GM19328 (cell line): ENCODE results near the gene USP49.

ENCODE experiments used
- ATAC-seq: cut with Tn5 transposase; IDR thresholded peaks from one replicate; pipeline ENCODE4 v1.9.1; 2021; ENCODE audit warnings: mild to moderate bottlenecking, moderate library complexity; ENCODE audit not compliant: unreplicated experiment

The USP49 gene

GRCh38 chr6:41759905-41760579 is 135.1 kb downstream of the USP49 start:
- no peak for ATAC-seq

- no peak for ATAC-seq
Measured at GRCh38 chr6:41759106-41759904, 135.9 kb downstream of the USP49 start.

GRCh38 chr6:41758641-41759035 is 136.5 kb downstream of the USP49 start:
- no peak for ATAC-seq

GRCh38 chr6:41757931-41758640 is 137.1 kb downstream of the USP49 start:
- ATAC-seq: no peak

- ATAC-seq: no peak
Measured at GRCh38 chr6:41757271-41757670, 137.9 kb downstream of the USP49 start.

- ATAC-seq: no peak
Measured at GRCh38 chr6:41756354-41756753, 138.8 kb downstream of the USP49 start.

GRCh38 chr6:41755895-41756294 is 139.3 kb downstream of the USP49 start:
- no peak for ATAC-seq

GRCh38 chr6:41750374-41750773 is 144.8 kb downstream of the USP49 start:
- ATAC-seq: no peak

GRCh38 chr6:41748542-41748941 is 146.6 kb downstream of the USP49 start:
- no peak for ATAC-seq

GRCh38 chr6:41748102-41748477 is 147.1 kb downstream of the USP49 start:
- no peak for ATAC-seq

GRCh38 chr6:41747256-41748101 is 147.7 kb downstream of the USP49 start, which contains the start of gene PGC:
Gene PGC, minus strand, starts transcription at chr6:41747397. Its CDS starts 63 bp downstream, at chr6:41747334.
- ATAC-seq: no peak

GRCh38 chr6:41746107-41746506 is 149.1 kb downstream of the USP49 start:
- ATAC-seq: no peak

- ATAC-seq: no peak
Measured at GRCh38 chr6:41744236-41744787, 150.9 kb downstream of the USP49 start.

- no peak for ATAC-seq
Measured at GRCh38 chr6:41743406-41744235, 151.6 kb downstream of the USP49 start.

- ATAC-seq: no peak
Measured at GRCh38 chr6:41741625-41742490, 153.3 kb downstream of the USP49 start.

- ATAC-seq: no peak
Measured at GRCh38 chr6:41740366-41741162, 154.6 kb downstream of the USP49 start.
